Measurements from ENCODE around the gene PLPP4.

The PLPP4 gene

DNA sequence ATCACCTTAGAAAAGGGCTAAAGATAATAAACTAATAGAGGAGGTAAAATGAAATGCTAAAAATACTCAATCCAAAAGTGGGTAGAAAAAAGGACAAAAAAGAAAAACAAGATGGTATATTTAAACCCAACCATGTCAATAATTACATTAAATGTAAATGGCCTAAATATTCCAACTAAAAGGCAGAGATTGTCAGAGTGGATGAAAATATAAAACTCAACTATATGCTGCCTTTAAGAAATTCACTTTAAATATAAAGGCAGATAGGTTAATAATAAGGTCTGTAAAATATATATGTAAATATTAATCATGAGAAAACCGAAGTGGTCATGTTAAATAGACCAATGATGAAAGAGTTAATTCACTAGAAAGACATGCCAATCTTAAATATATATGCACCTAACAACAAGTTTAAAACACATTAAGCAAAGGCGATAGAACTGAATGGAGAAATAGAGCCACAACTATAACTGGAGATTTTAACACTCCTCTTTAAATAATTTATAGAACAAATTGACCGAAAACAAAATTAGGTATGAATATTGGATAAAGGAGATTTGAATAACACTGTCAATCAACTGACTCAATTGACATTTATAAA lies 159.4 kb downstream of the PLPP4 start:
- no peak for DNase-seq

DNA sequence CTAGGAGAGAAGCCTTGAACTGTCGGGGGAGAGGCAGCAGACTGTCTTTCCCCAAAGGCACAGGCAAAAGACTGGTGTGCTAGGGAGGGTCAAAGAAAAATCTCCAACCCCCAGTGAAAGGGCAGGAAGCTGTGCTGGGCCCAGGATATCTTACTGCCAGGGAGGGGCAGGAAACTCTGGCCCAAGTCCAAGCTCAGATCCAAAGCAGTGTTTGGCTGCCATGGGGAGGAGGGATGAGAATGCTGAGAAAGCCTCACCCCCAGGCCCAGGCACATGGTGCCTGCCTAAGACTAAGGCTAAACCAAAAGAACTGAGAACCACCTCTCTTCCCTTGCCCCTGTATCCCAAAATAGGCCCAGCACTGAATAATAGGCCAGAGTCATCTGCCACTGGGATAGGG lies 171.2 kb downstream of the PLPP4 start:
- DNase-seq = no peak

DNA sequence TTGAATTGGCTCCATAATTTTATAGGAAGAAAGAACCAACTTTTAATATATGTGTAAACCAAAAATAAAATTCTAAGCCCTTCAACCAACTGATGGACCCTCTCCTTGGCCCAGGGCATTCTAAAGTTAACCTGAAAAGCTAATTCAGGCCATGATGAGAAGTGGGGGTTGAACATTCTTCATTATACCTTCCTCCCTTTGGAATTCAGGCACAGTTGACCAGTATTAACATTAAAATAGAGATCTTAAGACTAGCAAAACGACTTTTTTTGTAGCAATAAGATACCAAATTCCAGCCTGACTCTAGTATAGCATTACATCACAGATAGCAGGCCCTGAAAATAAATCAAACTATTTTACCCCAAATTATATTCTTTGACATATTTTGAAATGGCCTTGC lies 173.2 kb downstream of the PLPP4 start:
- no peak for DNase-seq

DNA sequence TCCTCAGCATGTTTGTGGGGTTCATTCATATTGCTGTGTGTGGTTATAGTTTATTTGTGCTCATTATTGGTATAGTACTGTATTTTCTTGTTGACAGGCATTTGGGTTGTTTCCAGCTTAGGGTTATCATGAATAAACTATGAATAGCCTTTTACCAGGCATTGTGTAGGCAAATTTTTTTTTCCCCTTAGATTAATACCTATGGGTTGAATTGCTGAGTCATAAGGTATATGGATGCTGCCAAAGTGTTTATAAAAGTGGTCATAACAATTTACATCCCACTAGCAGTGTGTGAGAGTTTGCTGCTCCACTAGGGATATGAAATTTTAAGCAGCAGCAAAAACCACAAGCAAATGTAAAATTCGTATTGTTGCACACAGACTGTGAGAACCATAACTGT lies 175.0 kb downstream of the PLPP4 start:
- no peak for DNase-seq

DNA sequence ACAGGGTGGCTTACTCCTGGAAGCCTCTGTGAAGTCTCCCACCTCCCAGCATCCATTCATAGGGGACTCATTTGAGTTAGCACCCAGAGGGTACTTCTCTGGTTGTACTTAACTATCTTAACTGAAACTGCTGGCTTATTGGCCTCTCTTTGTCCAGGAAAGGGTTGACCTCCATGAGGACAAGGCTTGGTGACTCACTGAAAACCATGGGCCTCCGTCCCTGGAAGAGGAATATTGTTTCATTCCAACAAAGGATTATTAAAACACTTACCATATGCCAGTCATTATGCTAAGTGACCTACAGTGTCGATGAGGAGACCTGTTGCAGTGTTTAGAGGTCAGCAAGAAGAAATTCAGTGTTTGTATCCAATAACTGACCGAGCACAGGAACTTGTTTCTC lies 175.9 kb downstream of the PLPP4 start:
- no peak for DNase-seq

DNA sequence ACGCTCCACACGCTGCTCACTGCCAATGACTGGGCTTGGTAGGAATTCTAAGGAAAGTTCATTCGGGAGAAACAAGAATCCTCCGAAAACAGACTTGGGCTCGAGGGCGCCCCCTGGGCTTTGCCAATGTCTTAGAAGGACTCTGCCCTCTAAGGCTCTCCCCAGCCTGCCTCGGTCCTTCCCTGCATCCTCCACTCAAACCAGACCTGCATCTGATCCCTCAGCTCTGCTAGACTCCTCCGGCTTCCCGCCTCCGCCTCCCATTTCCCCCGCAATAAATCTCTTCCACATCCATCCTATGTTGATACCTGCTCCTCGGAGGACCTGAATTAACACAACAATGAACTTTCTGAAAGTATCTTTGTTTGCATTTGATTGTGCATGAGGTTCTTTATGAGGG lies 177.6 kb downstream of the PLPP4 start:
- DNase-seq = no peak

Measured in NCI-H187 treated with DMSO at 0.1 percent for 48 hours (cell line).